ENCODE data around the gene PLA2G7. TPM values are rescaled to one million over a fixed set of nuclear protein-coding genes. Genes with fewer than 3 reads are reported as not detected.

The PLA2G7 gene
- total RNA-seq, 2 donors from 2014 or later, result 0.27 to 0.56 TPM

- Histone ChIP-seq H3K4me1 (ENCODE audit: control insufficient read depth in 1 of 2, low read depth in 2 of 2) (no peaks in the 10 kb centered on the region), H3K9me3 (no peaks in the 10 kb centered on the region), H3K4me3 (no peak overlapping the region), H3K27ac (no peak overlapping the region), H3K36me3 (no peaks in the 10 kb centered on the region), H3K27me3 (replicated peaks; ENCODE audit: insufficient read depth) (no peaks in the 10 kb centered on the region)
- no peak for ATAC-seq (ENCODE audit: insufficient number of reproducible peaks, low FRiP score, low read depth)
- TF ChIP-seq, protein P1, sequence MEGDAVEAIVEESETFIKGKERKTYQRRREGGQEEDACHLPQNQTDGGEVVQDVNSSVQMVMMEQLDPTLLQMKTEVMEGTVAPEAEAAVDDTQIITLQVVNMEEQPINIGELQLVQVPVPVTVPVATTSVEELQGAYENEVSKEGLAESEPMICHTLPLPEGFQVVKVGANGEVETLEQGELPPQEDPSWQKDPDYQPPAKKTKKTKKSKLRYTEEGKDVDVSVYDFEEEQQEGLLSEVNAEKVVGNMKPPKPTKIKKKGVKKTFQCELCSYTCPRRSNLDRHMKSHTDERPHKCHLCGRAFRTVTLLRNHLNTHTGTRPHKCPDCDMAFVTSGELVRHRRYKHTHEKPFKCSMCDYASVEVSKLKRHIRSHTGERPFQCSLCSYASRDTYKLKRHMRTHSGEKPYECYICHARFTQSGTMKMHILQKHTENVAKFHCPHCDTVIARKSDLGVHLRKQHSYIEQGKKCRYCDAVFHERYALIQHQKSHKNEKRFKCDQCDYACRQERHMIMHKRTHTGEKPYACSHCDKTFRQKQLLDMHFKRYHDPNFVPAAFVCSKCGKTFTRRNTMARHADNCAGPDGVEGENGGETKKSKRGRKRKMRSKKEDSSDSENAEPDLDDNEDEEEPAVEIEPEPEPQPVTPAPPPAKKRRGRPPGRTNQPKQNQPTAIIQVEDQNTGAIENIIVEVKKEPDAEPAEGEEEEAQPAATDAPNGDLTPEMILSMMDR (IDR thresholded peaks at IDR 0.05), result no peak
- no peak for DNase-seq (ENCODE audit: low spot score)
Observed at GRCh38 chr6:46689657-46690056, 45.5 kb downstream of the PLA2G7 start.

DNA sequence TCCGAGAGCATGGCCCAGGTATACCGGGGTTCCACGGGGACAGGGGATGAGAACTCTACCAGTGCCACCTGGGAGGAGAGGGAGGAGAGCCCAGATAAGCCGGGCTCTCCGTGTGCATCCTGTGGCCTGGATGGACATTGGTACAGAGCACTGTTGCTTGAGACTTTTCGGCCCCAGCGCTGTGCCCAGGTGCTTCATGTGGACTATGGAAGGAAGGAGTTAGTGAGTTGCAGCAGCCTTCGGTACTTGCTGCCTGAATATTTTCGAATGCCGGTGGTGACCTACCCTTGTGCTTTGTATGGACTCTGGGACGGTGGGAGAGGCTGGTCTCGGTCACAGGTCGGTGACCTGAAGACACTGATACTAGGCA is 46.2 kb downstream of the PLA2G7 start:
- ATAC-seq (ENCODE audit: insufficient number of reproducible peaks, low FRiP score, low read depth) (no peak), DNase-seq (ENCODE audit: low spot score) (no peak)
- TF ChIP-seq, protein P1 (IDR thresholded peaks at IDR 0.05), result no peak
- H3K27me3 ChIP-seq (replicated peaks; ENCODE audit: insufficient read depth), result no peaks in the 10 kb centered on the region
- no peak overlapping the region for H3K4me3 ChIP-seq
- H3K36me3 ChIP-seq, result no peaks in the 10 kb centered on the region
- no peaks in the 10 kb centered on the region for H3K9me3 ChIP-seq
- H3K4me1 ChIP-seq (ENCODE audit: control insufficient read depth in 1 of 2, low read depth in 2 of 2), result no peaks in the 10 kb centered on the region
- H3K27ac ChIP-seq, result no peak overlapping the region

- no peak overlapping the region for H3K4me3 ChIP-seq
- ATAC-seq (ENCODE audit: insufficient number of reproducible peaks, low FRiP score, low read depth) (no peak), DNase-seq (ENCODE audit: low spot score) (no peak)
- no peaks in the 10 kb centered on the region for H3K9me3 ChIP-seq
- no peaks in the 10 kb centered on the region for H3K4me1 ChIP-seq (ENCODE audit: control insufficient read depth in 1 of 2, low read depth in 2 of 2)
- TF ChIP-seq, protein P1 (IDR thresholded peaks at IDR 0.05), result no peak
- H3K36me3 ChIP-seq, result no peaks in the 10 kb centered on the region
- H3K27me3 ChIP-seq (replicated peaks; ENCODE audit: insufficient read depth), result no peaks in the 10 kb centered on the region
- no peak overlapping the region for H3K27ac ChIP-seq
Observed at GRCh38 chr6:46688117-46688965, 46.8 kb downstream of the PLA2G7 start.

DNA sequence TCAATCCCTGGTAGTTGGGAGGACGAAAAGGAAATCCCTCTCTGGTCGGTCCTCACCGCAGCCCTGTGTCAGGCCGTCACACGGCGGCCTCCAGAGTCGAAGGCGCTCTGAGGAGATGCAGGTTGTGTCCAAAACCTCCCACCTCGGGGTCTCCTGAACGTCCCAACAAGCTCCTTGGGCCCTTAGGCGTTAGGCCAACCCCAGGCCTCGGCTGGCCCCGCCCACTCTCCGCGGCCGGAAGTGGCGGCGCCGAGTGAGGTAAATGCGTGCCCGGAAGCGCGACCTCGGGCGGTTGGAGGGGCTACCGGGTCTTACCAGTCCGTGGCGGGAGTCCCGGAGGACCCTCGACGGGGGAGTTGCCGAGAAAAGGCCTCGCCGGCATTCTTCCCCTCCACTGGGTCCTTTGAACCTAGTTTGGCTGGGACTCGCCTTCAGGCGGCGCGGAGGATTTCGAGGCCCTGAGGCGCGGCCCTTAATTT is 47.5 kb downstream of the PLA2G7 start, which contains the start of gene TDRD6:
Gene TDRD6, plus strand, starts transcription at position 267 of the 479 bp plus-strand sequence. CDS start 244 bp downstream, outside the sequence.
- no peaks in the 10 kb centered on the region for H3K4me1 ChIP-seq (ENCODE audit: control insufficient read depth in 1 of 2, low read depth in 2 of 2)
- H3K27me3 ChIP-seq (replicated peaks; ENCODE audit: insufficient read depth), result no peaks in the 10 kb centered on the region
- H3K36me3 ChIP-seq, result no peaks in the 10 kb centered on the region
- DNase-seq (ENCODE audit: low spot score) (no peak), ATAC-seq (ENCODE audit: insufficient number of reproducible peaks, low FRiP score, low read depth) (no peak)
- no peak within 1 kb of the TSS for H3K27ac ChIP-seq
- no peak within 1 kb of the TSS for H3K4me3 ChIP-seq
- no peaks in the 10 kb centered on the region for H3K9me3 ChIP-seq
- TF ChIP-seq, protein P1 (IDR thresholded peaks at IDR 0.05), result no peak

- Histone ChIP-seq H3K27ac (no peak overlapping the region), H3K36me3 (no peaks in the 10 kb centered on the region), H3K27me3 (replicated peaks; ENCODE audit: insufficient read depth) (no peaks in the 10 kb centered on the region), H3K9me3 (no peaks in the 10 kb centered on the region), H3K4me1 (ENCODE audit: control insufficient read depth in 1 of 2, low read depth in 2 of 2) (no peaks in the 10 kb centered on the region), H3K4me3 (no peak overlapping the region)
- ATAC-seq (ENCODE audit: insufficient number of reproducible peaks, low FRiP score, low read depth), result no peak
- TF ChIP-seq, protein P1 (IDR thresholded peaks at IDR 0.05), result no peak
- DNase-seq (ENCODE audit: low spot score), result no peak
Observed at GRCh38 chr6:46684771-46685170, 50.4 kb downstream of the PLA2G7 start.
